Prostate gland (tissue), 2 donors: ENCODE measurements around the gene TIMM22. TPM values are rescaled to one million over a fixed set of nuclear protein-coding genes. Genes with fewer than 3 reads are reported as not detected.

Experiments
- DNase-seq: peaks from one replicate; pipeline ENCODE4 v3.0.0-alpha.2; 2019; ENCODE audit warnings: low spot score
- H3K27ac ChIP-seq, 2 donors: fragments of 200-600 bp; sonication (generic); 2 replicates each; pipeline ENCODE4 v1.5.1; 2017 to 2019
- H3K27me3 ChIP-seq: fragments of 200-600 bp; sonication (generic); replicated peaks from 2 replicates; pipeline ENCODE4 v1.5.1; 2019; ENCODE audit not compliant: insufficient read depth
- H3K36me3 ChIP-seq, 2 donors: fragments of 200-600 bp; sonication (generic); 1 replicate in 1 of 2; 2 replicates in 1 of 2; pipeline versions ENCODE4 v1.5.1 to v1.8.1; 2017 to 2019
- H3K4me1 ChIP-seq: fragments of 200-600 bp; sonication (generic); replicated peaks from 2 replicates; pipeline ENCODE4 v1.5.1; 2019
- H3K4me3 ChIP-seq, 2 donors: fragments of 200-600 bp; sonication (generic); 2 replicates each; pipeline ENCODE4 v1.5.1; 2017 to 2019
- H3K9me3 ChIP-seq: fragments of 200-600 bp; sonication (generic); 2 replicates; pipeline ENCODE4 v1.5.1; 2017
- POLR2A ChIP-seq: fragments of 450-650 bp; IDR thresholded peaks from one replicate; pipeline ENCODE4 v1.6.1; 2016; ENCODE audit warnings: antibody characterized with exemption, mild to moderate bottlenecking
- POLR2AphosphoS5 ChIP-seq: sonication (generic); formaldehyde crosslinking; IDR thresholded peaks from one replicate; pipeline ENCODE4 v1.6.1; 2017; ENCODE audit warnings: antibody characterized with exemption
- WGBS: methylation state at CpG from one replicate; pipeline ENCODE4 v1.1.5; 2018; 5-methylcytosine and 5-hydroxymethylcytosine counted together
- intact Hi-C: fragments of 100-400 bp; cut with DNase I; formaldehyde crosslinking; loops from one replicate; pipeline ENCODE4 v1.14.2; 2022
- total RNA-seq, 2 donors: library from RNA; depleted of rRNA; stranded (reverse); fragments of >200 nt; gene quantifications; one replicate each; pipeline ENCODE4 v1.1.0, GENCODE V29; 2016
- TF ChIP-seq, protein P1 (sequence below), 4 experiments: fragments of 200-600 bp in 2 of 4; fragments of 450-650 bp in 2 of 4; sonication (generic) in 2 of 4; IDR thresholded peaks; 1 replicate in 3 of 4; 2 replicates in 1 of 4; pipeline ENCODE4 v1.5.1; 2016 to 2019; ENCODE audit warnings: antibody characterized with exemption in 4 of 4, mild to moderate bottlenecking in 2 of 4, moderate library complexity in 2 of 4

The TIMM22 gene
- total RNA-seq, 2 donors from 2014 or later = 15.1 to 20.3 TPM

GRCh38 chr17:1002771-1003555 is 6.0 kb downstream of the TIMM22 start:
- peak overlapping the region; percentile 55 to 68 for H3K27ac ChIP-seq
- H3K4me3 ChIP-seq = no peak overlapping the region
- no peak for TF ChIP-seq POLR2AphosphoS5
- TF ChIP-seq, protein P1, sequence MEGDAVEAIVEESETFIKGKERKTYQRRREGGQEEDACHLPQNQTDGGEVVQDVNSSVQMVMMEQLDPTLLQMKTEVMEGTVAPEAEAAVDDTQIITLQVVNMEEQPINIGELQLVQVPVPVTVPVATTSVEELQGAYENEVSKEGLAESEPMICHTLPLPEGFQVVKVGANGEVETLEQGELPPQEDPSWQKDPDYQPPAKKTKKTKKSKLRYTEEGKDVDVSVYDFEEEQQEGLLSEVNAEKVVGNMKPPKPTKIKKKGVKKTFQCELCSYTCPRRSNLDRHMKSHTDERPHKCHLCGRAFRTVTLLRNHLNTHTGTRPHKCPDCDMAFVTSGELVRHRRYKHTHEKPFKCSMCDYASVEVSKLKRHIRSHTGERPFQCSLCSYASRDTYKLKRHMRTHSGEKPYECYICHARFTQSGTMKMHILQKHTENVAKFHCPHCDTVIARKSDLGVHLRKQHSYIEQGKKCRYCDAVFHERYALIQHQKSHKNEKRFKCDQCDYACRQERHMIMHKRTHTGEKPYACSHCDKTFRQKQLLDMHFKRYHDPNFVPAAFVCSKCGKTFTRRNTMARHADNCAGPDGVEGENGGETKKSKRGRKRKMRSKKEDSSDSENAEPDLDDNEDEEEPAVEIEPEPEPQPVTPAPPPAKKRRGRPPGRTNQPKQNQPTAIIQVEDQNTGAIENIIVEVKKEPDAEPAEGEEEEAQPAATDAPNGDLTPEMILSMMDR (IDR thresholded peaks at IDR 0.05) = no peak
- no peak for TF ChIP-seq POLR2A
- no peak for DNase-seq
- H3K4me1 ChIP-seq = peaks cover 33% of the 10 kb centered on the region
- no peaks in the 10 kb centered on the region for H3K9me3 ChIP-seq
- H3K36me3 ChIP-seq = peaks cover 0 to 7% of the 10 kb centered on the region in 2 donors
- H3K27me3 ChIP-seq = no peaks in the 10 kb centered on the region
- WGBS = 49% methylated on average over 19 of the region's 19 CpGs
- intact Hi-C loops = loop anchor here (5.0 kb wide), 1 partner anchor 44 kb away; no protein-coding TSS in a partner anchor

DNA sequence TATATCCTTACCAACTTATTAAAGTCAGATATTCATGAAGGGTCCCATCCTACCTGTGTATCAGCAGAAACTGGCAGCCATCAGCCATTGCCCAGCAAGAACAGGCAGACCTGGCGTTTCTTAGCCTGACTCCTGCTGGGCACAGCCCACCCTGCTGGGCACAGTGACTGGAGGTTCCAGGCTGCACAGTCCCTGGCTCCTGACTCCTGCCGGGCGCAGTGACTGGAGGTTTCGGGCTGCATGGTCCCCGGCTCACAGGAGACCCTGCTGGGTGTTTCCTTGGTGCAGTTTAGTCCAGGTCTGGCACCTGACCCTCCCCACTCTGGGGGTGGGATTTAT is 6.7 kb downstream of the TIMM22 start:
- H3K27me3 ChIP-seq = no peaks in the 10 kb centered on the region
- no peak overlapping the region for H3K4me3 ChIP-seq
- H3K9me3 ChIP-seq = no peaks in the 10 kb centered on the region
- H3K36me3 ChIP-seq = peaks cover 0 to 7% of the 10 kb centered on the region in 2 donors
- no peak for TF ChIP-seq POLR2A
- TF ChIP-seq, protein P1 (IDR thresholded peaks at IDR 0.05) = no peak
- TF ChIP-seq POLR2AphosphoS5 = no peak
- 88% methylated on average over 5 of the region's 5 CpGs for WGBS
- intact Hi-C loops = loop anchor here (5.0 kb wide), 1 partner anchor 44 kb away; no protein-coding TSS in a partner anchor
- DNase-seq = no peak
- H3K27ac ChIP-seq = peak overlapping the region in 1 of 2 donors; percentile 68
- peaks cover 30% of the 10 kb centered on the region for H3K4me1 ChIP-seq

DNA sequence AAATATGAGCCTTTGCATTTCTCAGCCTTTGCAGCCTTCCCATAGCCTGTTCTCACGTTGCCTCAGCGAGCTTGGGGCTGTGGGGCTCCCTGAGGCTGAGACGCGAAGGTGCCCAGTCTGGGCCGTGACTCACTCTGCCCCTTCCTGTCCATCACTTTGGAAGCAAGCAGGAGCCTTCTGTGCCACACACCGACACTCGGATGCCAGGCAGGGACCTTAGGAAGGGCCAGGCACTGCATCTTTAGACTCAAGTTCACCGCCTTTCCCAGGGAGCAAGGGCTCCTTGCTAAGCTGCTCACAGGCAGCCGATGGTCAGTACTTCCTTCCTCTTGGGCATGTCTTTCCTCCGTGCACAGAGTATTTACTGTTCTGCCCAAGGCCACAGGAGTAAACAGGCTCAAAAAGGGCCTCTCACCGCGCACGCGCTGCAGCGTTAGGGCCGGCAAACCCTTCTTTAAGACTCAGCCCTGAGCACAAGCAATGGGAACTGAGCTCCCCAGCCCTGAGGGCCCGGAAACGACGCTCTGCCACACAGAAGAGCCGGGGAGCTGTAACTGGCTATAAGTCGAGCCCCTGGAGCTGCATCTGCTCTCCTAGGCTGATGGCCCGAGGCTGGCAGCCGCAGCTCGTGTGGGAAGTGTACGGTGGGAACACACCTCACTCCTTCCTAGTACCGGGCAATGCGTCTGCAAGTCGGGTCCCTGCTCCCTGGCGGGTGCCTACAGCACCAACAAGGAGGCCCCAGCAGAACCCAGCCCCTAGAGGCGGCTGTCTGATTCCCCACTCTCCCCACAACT is 7.2 kb downstream of the TIMM22 start:
- intact Hi-C loops = loop anchor here (5.0 kb wide), 1 partner anchor 43 kb away; no protein-coding TSS in a partner anchor

GRCh38 chr17:1004769-1005295 is 7.9 kb downstream of the TIMM22 start:
- WGBS = 62% methylated on average over 12 of the region's 13 CpGs
- no peaks in the 10 kb centered on the region for H3K27me3 ChIP-seq
- H3K36me3 ChIP-seq = peaks cover 3 to 7% of the 10 kb centered on the region in 2 donors
- intact Hi-C loops = loop anchor here (5.0 kb wide), 2 partner anchors 42 to 52 kb away; no protein-coding TSS in a partner anchor
- no peak overlapping the region for H3K4me3 ChIP-seq
- TF ChIP-seq POLR2A = no peak
- TF ChIP-seq, protein P1 (IDR thresholded peaks at IDR 0.05) = no peak
- TF ChIP-seq POLR2AphosphoS5 = no peak
- DNase-seq = no peak
- H3K9me3 ChIP-seq = no peaks in the 10 kb centered on the region
- peak overlapping the region; percentile 63 to 68 for H3K27ac ChIP-seq
- H3K4me1 ChIP-seq = peaks cover 30% of the 10 kb centered on the region

More for the DNA sequence above, 7.2 kb downstream of the TIMM22 start:
- Histone ChIP-seq H3K4me3 (no peak overlapping the region), H3K4me1 (peaks cover 30% of the 10 kb centered on the region), H3K36me3 (peaks cover 0 to 7% of the 10 kb centered on the region in 2 donors), H3K9me3 (no peaks in the 10 kb centered on the region), H3K27ac (peak overlapping the region in 1 of 2 donors; percentile 68), H3K27me3 (no peaks in the 10 kb centered on the region)
- WGBS = 78% methylated on average over 30 of the region's 30 CpGs
- TF ChIP-seq POLR2AphosphoS5 = no peak
- TF ChIP-seq, protein P1 (IDR thresholded peaks at IDR 0.05) = no peak
- no peak for TF ChIP-seq POLR2A
- DNase-seq = no peak
